GM23248 (cell line): ENCODE data around the gene NUDT22.

Experiments
- EZH2 ChIP-seq: fragments of 200-600 bp; sonication (generic); IDR thresholded peaks from 2 replicates; pipeline ENCODE4 v1.6.1; 2018; ENCODE audit warnings: antibody characterized with exemption, mild to moderate bottlenecking; ENCODE audit not compliant: insufficient read depth, poor library complexity, severe bottlenecking
- EZH2phosphoT487 ChIP-seq: fragments of 200-600 bp; sonication (generic); IDR thresholded peaks from 2 replicates; pipeline ENCODE4 v1.6.1; 2018; ENCODE audit warnings: antibody characterized with exemption, moderate library complexity, mild to moderate bottlenecking, low read depth; ENCODE audit not compliant: insufficient read depth

GRCh38 chr11:64246871-64247728 lies 21.0 kb downstream of the NUDT22 start, which contains the start of gene PPP1R14B:
- TF ChIP-seq EZH2 = no peak
- TF ChIP-seq EZH2phosphoT487 = no peak
